IPS-18c (cell line): ENCODE measurements around the gene FAM135A.
A peak's percentile ranks its signal among the peaks of the same experiment; 100 is the strongest.
"Not testable (repeated sequence)": the region's sequence is repeated elsewhere in the genome, so short reads cannot be mapped to it uniquely, and the experiment has no call there.

ENCODE experiments used
- H3K4me3 ChIP-seq: 2 replicates; pipeline ENCODE4 v1.7.0; 2013; ENCODE audit warnings: low read depth, mild to moderate bottlenecking, low read length, moderate library complexity; ENCODE audit not compliant: insufficient read depth
- H3K9me3 ChIP-seq: one replicate; pipeline ENCODE4 v1.6.1; 2013; ENCODE audit warnings: mild to moderate bottlenecking, low read length, moderate library complexity; ENCODE audit not compliant: control insufficient read depth, insufficient read depth

FAM135A gene

DNA sequence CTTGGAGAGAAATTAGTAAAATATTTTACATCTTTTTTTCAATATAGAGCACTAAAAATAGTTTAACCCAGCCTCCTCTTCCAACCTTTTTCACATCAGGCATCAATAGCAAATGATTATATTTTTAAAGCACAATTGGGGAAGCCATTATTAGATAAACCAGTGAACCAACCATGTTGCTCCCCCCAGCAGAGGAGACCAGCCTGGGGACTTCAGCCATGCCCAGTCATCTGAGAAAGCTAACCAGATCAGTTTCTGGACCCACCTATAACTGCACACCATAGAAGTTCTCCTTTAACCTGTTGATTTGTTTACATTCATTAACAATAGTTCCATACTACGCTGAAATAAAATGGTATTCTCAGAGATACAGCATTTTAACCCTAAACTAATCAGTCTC is 139.7 kb downstream of the FAM135A start:
- no peak overlapping the region for H3K4me3 ChIP-seq
- no peaks in the 10 kb centered on the region for H3K9me3 ChIP-seq

DNA sequence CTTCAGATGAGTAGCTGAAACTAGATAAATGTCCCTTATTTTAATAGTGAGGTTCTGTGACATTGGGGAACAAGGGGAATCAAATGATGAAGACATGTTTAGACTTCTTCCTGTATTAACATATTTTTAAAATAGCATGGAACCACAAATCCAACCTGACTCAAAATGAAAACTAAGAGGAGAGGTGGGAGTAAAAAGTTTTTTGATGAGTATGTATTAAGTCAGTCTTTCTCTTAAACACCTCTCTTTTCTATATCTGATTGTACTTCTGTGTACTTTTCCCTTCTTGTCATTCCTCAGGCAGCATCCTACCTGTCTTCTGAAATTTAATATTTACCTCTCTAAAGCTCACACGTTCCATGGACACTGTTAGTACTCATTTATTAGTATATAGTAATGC is 144.7 kb downstream of the FAM135A start:
- H3K4me3 ChIP-seq, result no peak overlapping the region
- H3K9me3 ChIP-seq, result no peaks in the 10 kb centered on the region

DNA sequence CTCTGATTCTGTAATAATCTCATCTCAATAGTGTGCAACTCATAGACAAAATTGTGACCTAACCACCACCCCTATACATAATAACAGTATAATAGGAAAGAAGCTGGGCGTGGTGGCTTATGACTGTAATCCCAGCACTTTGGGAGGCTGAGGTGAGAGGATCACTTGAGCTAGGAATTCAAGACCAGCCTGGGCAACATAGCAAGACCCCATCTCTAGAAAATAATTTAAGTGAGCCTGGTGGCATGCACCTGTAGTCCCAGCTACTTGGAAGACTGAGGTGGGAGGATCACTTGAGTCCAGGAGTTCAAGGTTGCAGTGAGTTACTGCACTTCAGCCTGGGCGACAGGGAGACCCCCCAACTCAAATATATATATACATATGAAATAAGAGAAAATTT is 149.1 kb downstream of the FAM135A start:
- H3K9me3 ChIP-seq, H3K4me3 ChIP-seq: not testable (repeated sequence)

DNA sequence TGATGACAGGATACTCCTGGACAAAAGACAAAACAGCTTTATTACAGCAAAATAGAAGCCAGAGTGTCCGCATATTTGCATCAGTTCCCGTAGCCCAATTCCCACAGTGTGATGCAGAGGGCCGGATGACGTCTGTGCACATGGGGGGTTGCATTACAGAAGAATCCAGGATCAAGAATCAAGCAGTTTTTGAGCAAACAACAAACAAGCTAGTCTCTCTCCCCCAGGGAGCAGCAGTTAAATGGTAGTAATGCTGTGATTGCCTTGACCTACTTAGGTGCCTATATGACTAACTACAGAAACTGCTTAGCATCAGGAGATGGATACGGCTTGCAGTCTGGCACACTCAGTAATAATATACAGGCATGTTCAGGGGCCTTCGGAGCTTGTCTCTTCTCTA is 150.2 kb downstream of the FAM135A start:
- H3K9me3 ChIP-seq, result no peaks in the 10 kb centered on the region
- H3K4me3 ChIP-seq, result no peak overlapping the region

GRCh38 chr6:70566751-70567382 is 153.6 kb downstream of the FAM135A start, which contains the start of gene SDHAF4:
Gene SDHAF4, plus strand, starts transcription at chr6:70566930. Its CDS starts 11 bp downstream, at chr6:70566941.
- no peaks in the 10 kb centered on the region for H3K9me3 ChIP-seq
- peak within 1 kb of the TSS; percentile 97 for H3K4me3 ChIP-seq

GRCh38 chr6:70574643-70575042 is 161.3 kb downstream of the FAM135A start:
- H3K4me3 ChIP-seq, result no peak overlapping the region

GRCh38 chr6:70575899-70576495 is 162.7 kb downstream of the FAM135A start:
- H3K4me3 ChIP-seq, result no peak overlapping the region
- H3K9me3 ChIP-seq, result no peaks in the 10 kb centered on the region

More at GRCh38 chr6:70574643-70575042, 161.3 kb downstream of the FAM135A start:
- no peaks in the 10 kb centered on the region for H3K9me3 ChIP-seq

DNA sequence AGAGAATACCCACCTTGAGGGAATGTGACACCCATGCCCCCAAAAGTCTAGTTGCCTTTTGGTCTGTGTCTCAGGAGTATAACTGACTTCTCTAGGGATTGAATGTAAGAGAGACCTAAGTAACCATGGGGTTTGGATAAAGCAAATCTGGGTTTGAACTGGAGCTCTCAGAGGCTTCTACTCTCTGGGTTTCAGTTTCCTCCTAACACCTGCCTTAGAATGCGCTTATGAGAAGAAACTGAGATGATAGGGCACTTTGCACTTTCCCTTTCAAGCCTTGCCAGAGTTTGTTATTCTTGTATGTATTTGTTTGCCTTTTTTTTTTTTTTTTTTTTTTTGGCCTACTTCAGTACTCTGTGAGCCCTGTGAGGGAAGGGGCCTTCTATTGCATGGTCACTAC is 172.8 kb downstream of the FAM135A start:
- Histone ChIP-seq H3K9me3 (no peaks in the 10 kb centered on the region), H3K4me3 (no peak overlapping the region)

GRCh38 chr6:70590400-70590799 is 177.1 kb downstream of the FAM135A start:
- H3K9me3 ChIP-seq, result no peaks in the 10 kb centered on the region
- H3K4me3 ChIP-seq, result no peak overlapping the region

- H3K4me3 ChIP-seq, result no peak overlapping the region
- no peaks in the 10 kb centered on the region for H3K9me3 ChIP-seq
Observed at GRCh38 chr6:70592391-70593117, 179.2 kb downstream of the FAM135A start.

DNA sequence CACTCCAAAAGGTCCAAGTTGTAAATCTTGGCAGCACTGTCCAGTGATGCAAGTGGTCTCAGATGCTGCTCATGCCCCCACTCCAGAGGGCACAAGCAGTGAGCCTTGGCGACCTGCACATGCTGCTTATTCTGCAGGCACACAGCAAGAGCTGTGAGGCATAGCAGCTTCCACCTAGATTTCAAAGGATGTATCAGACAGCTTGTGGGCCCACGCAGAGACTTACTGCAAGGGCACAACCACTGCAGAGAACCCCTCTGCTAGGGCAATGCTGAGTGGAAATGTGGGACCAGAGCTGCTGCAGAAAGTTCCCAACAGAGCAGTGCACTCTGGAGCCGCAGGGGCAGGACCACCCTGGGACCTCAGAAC is 179.8 kb downstream of the FAM135A start:
- Histone ChIP-seq H3K9me3 (no peaks in the 10 kb centered on the region), H3K4me3 (no peak overlapping the region)

- Histone ChIP-seq H3K9me3 (peaks cover under 1% of the 10 kb centered on the region), H3K4me3 (no peak overlapping the region)
Observed at GRCh38 chr6:70599187-70599586, 185.9 kb downstream of the FAM135A start.

DNA sequence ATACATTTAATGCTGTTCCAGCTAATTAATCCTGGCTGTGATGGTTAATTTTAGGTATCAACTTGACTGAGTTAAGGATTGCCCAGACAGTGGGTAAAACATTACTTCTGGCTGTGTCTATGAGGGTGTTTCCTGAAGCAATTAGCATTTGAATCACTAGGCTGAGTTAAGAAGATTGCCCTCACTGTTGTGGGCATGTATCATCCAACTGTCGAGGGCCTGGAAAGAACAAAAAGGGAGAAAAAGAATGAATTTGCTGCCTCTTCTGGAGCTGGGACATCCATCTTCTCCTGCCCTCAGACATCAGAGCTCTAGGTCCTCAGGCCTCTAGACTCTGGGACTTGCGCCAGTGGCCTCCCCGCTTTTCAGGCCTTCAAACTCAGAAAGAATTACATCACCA is 187.7 kb downstream of the FAM135A start:
- H3K4me3 ChIP-seq, result no peak overlapping the region
- peaks cover 7% of the 10 kb centered on the region for H3K9me3 ChIP-seq

DNA sequence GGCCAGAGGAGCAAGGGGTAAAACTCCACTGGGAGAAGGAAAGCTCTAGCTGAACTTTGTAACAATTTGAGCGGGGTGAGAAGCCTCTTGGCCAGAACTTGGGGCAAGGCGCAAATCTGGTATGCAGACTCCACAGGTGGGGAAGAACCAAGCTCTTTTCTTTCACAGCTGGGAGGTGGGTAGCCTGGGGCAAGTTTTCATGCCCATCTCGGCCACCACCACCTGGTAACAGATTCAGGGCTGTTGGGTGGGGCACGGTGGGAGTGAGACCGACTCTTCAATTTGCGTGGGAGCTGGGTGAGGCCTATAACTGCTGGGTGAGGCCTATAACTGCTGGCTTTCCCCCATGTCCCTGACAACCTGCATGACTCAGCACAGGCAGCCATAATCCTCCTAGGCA is 190.9 kb downstream of the FAM135A start:
- Histone ChIP-seq H3K4me3 (no peak overlapping the region), H3K9me3 (peaks cover 7% of the 10 kb centered on the region)

DNA sequence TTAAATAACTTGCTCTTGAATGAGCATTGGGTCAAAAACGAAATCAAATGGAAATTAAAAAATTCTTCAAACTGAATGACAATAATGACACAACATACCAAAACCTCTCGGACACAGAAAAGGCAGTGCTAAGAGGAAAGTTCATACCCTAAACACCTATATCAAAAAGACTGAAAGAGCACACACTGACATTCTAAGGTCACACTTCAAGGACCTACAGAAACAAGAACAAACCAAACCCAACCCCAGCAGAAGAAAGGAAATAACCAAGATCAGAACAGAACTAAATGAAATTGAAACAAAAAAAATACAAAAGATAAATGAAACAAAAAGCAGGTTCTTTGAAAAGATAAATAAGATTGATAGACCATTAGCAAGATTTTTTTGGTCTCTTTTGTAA is 194.1 kb downstream of the FAM135A start:
- H3K9me3 ChIP-seq, H3K4me3 ChIP-seq: not testable (repeated sequence)

DNA sequence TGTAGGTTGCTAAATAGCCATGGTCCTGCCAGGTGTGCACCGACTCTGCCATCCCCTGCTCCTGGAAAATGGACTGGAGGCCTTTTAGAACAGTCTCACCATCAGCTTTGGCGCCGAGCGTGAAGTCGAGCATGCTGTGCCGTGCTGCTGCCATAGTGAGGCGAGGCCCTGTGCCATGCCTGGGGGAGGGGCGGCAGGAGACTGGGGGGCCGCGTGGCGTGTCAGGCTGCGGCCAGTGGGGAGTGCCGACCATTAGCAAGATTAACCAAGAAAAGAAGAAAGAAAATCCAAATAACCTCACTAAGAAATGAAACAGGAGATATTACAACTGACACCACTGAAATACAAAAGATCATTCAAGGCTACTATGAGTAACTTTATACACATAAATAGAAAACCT is 195.9 kb downstream of the FAM135A start:
- not testable (repeated sequence) for H3K4me3 ChIP-seq, H3K9me3 ChIP-seq
